Right atrium auricular region (tissue), 2 donors: ENCODE measurements around the gene FGD4. TPM values are rescaled to one million over a fixed set of nuclear protein-coding genes. Genes with fewer than 3 reads are reported as not detected.

Experiments
- DNase-seq: peaks from one replicate; pipeline ENCODE4 v3.0.0-alpha.2; 2019; ENCODE audit warnings: low spot score
- H3K27ac ChIP-seq, 2 donors: fragments of 200-600 bp; sonication (generic); 1 replicate in 1 of 2; 2 replicates in 1 of 2; pipeline ENCODE4 v1.5.1; 2016 to 2019
- H3K27me3 ChIP-seq, 2 donors: fragments of 200-600 bp; sonication (generic); one replicate each; pipeline versions ENCODE4 v1.5.1 to v1.6.0; 2017 to 2019
- H3K36me3 ChIP-seq: fragments of 200-600 bp; sonication (generic); one replicate; pipeline ENCODE4 v1.5.1; 2016
- H3K4me1 ChIP-seq, 2 donors: fragments of 200-600 bp; sonication (generic); one replicate each; pipeline versions ENCODE4 v1.5.1 to v1.6.0; 2017 to 2019
- H3K4me3 ChIP-seq, 2 donors: fragments of 200-600 bp; sonication (generic); 1 replicate in 1 of 2; 2 replicates in 1 of 2; pipeline ENCODE4 v1.5.1; 2017 to 2019; ENCODE audit warnings: mild to moderate bottlenecking in 1 of 2, moderate library complexity in 1 of 2
- H3K9me3 ChIP-seq, 2 donors: fragments of 200-600 bp; sonication (generic); one replicate each; pipeline ENCODE4 v1.5.1; 2019
- total RNA-seq, 2 donors: library from RNA; depleted of rRNA; stranded (reverse); fragments of >200 nt; gene quantifications; one replicate each; pipeline ENCODE4 v1.1.0, GENCODE V29; 2016
- TF ChIP-seq, protein P1 (sequence below), 2 donors: fragments of 200-600 bp; sonication (generic); IDR thresholded peaks; one replicate each; pipeline ENCODE4 v1.5.1; 2019; ENCODE audit warnings: antibody characterized with exemption in 2 of 2

The FGD4 gene
- total RNA-seq, 2 donors from 2014 or later: 13.5 to 16.2 TPM

- Histone ChIP-seq H3K4me3 (no peak overlapping the region), H3K27me3 (no peaks in the 10 kb centered on the region), H3K27ac (no peak overlapping the region), H3K9me3 (no peaks in the 10 kb centered on the region), H3K36me3 (peaks cover 11% of the 10 kb centered on the region), H3K4me1 (peaks cover 0 to 3% of the 10 kb centered on the region in 2 donors)
- no peak for DNase-seq
- TF ChIP-seq, protein P1, sequence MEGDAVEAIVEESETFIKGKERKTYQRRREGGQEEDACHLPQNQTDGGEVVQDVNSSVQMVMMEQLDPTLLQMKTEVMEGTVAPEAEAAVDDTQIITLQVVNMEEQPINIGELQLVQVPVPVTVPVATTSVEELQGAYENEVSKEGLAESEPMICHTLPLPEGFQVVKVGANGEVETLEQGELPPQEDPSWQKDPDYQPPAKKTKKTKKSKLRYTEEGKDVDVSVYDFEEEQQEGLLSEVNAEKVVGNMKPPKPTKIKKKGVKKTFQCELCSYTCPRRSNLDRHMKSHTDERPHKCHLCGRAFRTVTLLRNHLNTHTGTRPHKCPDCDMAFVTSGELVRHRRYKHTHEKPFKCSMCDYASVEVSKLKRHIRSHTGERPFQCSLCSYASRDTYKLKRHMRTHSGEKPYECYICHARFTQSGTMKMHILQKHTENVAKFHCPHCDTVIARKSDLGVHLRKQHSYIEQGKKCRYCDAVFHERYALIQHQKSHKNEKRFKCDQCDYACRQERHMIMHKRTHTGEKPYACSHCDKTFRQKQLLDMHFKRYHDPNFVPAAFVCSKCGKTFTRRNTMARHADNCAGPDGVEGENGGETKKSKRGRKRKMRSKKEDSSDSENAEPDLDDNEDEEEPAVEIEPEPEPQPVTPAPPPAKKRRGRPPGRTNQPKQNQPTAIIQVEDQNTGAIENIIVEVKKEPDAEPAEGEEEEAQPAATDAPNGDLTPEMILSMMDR (IDR thresholded peaks at IDR 0.05): no peak
Observed at GRCh38 chr12:32587581-32588495, 188.5 kb downstream of the FGD4 start.

DNA sequence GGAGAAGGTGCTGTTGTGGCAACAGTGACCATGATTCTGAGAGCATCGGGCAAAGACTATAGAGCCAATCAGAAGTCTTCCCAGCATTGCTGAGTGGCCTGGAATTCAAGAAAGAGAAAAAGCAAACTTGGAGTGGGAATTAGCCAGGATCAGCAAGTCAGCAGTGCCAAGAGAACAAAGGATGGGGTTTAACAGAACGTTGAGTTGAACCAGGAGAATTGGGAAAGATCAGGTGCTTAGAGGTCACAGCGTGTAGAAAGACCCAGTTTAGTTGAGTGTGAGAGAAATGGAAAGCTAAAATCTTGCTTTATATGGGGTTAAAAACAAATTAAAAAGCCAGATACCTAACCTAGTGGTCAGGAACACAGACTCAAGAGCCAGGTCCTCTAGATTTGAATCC is 189.2 kb downstream of the FGD4 start:
- Histone ChIP-seq H3K27me3 (no peaks in the 10 kb centered on the region), H3K36me3 (peaks cover 4% of the 10 kb centered on the region), H3K27ac (no peak overlapping the region), H3K4me1 (peaks cover 0 to 3% of the 10 kb centered on the region in 2 donors), H3K9me3 (no peaks in the 10 kb centered on the region), H3K4me3 (no peak overlapping the region)
- no peak for DNase-seq
- TF ChIP-seq, protein P1 (IDR thresholded peaks at IDR 0.05): no peak

GRCh38 chr12:32589165-32589865 is 190.0 kb downstream of the FGD4 start:
- Histone ChIP-seq H3K9me3 (no peaks in the 10 kb centered on the region), H3K4me3 (no peak overlapping the region), H3K36me3 (peaks cover 4% of the 10 kb centered on the region), H3K4me1 (peaks cover 0 to 3% of the 10 kb centered on the region in 2 donors), H3K27me3 (no peaks in the 10 kb centered on the region), H3K27ac (no peak overlapping the region)
- DNase-seq: no peak
- TF ChIP-seq, protein P1 (IDR thresholded peaks at IDR 0.05): no peak

DNA sequence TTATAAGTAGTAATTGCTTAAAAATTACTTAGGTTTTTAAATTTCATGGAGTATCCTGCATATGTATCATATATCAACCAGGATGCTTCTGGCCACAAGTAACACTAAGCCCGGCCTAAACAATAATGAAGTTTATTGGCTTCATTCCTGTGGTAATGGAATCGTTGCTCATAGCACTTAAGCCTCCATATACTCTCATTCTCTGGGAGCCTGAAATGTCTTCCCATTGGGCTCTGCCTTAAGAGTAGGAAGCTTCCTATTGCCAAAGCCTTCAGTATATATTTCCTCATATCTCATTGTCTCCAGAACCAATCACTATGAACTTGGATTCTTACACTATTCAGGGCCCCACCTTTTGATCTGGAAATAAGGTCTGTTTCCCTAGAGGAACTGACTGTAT is 195.9 kb downstream of the FGD4 start:
- Histone ChIP-seq H3K4me1 (no peaks in the 10 kb centered on the region), H3K9me3 (no peaks in the 10 kb centered on the region), H3K27ac (no peak overlapping the region), H3K4me3 (no peak overlapping the region), H3K27me3 (no peaks in the 10 kb centered on the region), H3K36me3 (peaks cover 20% of the 10 kb centered on the region)
- no peak for DNase-seq
- TF ChIP-seq, protein P1 (IDR thresholded peaks at IDR 0.05): no peak

DNA sequence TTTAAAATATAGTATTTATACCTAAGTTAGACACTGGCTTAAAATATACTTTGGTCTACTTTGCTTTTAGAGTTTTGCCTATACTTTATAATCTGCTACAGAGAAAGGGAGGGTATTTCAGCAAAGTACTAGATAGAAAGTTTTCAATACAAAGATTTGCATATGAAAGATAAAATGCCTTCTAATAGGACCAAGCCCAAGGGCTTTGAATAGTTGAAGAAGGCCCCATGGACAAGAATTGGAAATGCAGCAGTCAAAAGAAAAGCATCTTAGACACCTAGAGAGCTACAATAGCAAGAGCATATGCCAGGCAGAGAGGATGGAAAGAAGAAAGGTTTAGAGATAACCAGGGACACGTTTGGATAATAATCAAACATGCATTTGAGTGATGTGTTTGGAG is 196.7 kb downstream of the FGD4 start:
- no peaks in the 10 kb centered on the region for H3K9me3 ChIP-seq
- no peak overlapping the region for H3K27ac ChIP-seq
- no peak overlapping the region for H3K4me3 ChIP-seq
- H3K4me1 ChIP-seq: no peaks in the 10 kb centered on the region
- TF ChIP-seq, protein P1 (IDR thresholded peaks at IDR 0.05): no peak
- DNase-seq: no peak
- peaks cover 27% of the 10 kb centered on the region for H3K36me3 ChIP-seq
- H3K27me3 ChIP-seq: no peaks in the 10 kb centered on the region
